ENCODE results near the gene TAP1. TPM values are rescaled to one million over a fixed set of nuclear protein-coding genes. Genes with fewer than 3 reads are reported as not detected.
"Not testable (repeated sequence)": the region's sequence is repeated elsewhere in the genome, so short reads cannot be mapped to it uniquely, and the experiment has no call there.

Gene TAP1
- total RNA-seq, 2 donors from 2014 or later, result 7.9 to 12.2 TPM

GRCh38 chr6:32815996-32816395 lies 37.5 kb downstream of the TAP1 start:
- DNase-seq (no peak), ATAC-seq (no peak)
- no peak overlapping the region for H3K27ac ChIP-seq
- WGBS, 2 donors, result 80 to 81% methylated on average over 2 of the region's 2 CpGs
- no peaks in the 10 kb centered on the region for H3K9me3 ChIP-seq
- H3K27me3 ChIP-seq, result no peaks in the 10 kb centered on the region
- TF ChIP-seq CTCF (IDR thresholded peaks at IDR 0.05) (no peak), POLR2A (IDR thresholded peaks at IDR 0.05) (no peak)
- no peaks in the 10 kb centered on the region for H3K36me3 ChIP-seq (replicated peaks in 1 of 2; ENCODE audit: insufficient read depth in 1 of 2, low read depth in 2 of 2)
- intact Hi-C loops (cut with DNase I), result no loop called here
- H3K4me1 ChIP-seq, result no peaks in the 10 kb centered on the region
- no peak overlapping the region for H3K4me3 ChIP-seq

GRCh38 chr6:32815115-32815514 lies 38.4 kb downstream of the TAP1 start:
- no peaks in the 10 kb centered on the region for H3K36me3 ChIP-seq (replicated peaks in 1 of 2; ENCODE audit: insufficient read depth in 1 of 2, low read depth in 2 of 2)
- H3K9me3 ChIP-seq, result no peaks in the 10 kb centered on the region
- ATAC-seq (peak; percentile 50), DNase-seq (peak in 1 of 4 donors; percentile 14)
- intact Hi-C loops (cut with DNase I), result no loop called here
- no peaks in the 10 kb centered on the region for H3K4me1 ChIP-seq
- H3K4me3 ChIP-seq, result no peak overlapping the region
- TF ChIP-seq CTCF (IDR thresholded peaks at IDR 0.05) (no peak), POLR2A (IDR thresholded peaks at IDR 0.05) (no peak)
- H3K27ac ChIP-seq, result no peak overlapping the region
- WGBS, 2 donors, result 67 to 71% methylated on average over 5 of the region's 5 CpGs
- no peaks in the 10 kb centered on the region for H3K27me3 ChIP-seq

- H3K27me3 ChIP-seq, result no peaks in the 10 kb centered on the region
- no peak overlapping the region for H3K4me3 ChIP-seq
- no peaks in the 10 kb centered on the region for H3K36me3 ChIP-seq (replicated peaks in 1 of 2; ENCODE audit: insufficient read depth in 1 of 2, low read depth in 2 of 2)
- DNase-seq (no peak), ATAC-seq (no peak)
- no peak for TF ChIP-seq POLR2A (IDR thresholded peaks at IDR 0.05)
- TF ChIP-seq CTCF (IDR thresholded peaks at IDR 0.05), result no peak
- H3K9me3 ChIP-seq, result no peaks in the 10 kb centered on the region
- H3K27ac ChIP-seq, result no peak overlapping the region
- intact Hi-C loops (cut with DNase I), result no loop called here
- 77 to 80% methylated on average over 2 of the region's 2 CpGs for WGBS, 2 donors
- no peaks in the 10 kb centered on the region for H3K4me1 ChIP-seq
Observed at GRCh38 chr6:32814145-32814544, 39.4 kb downstream of the TAP1 start.

GRCh38 chr6:32809171-32809570 lies 44.3 kb downstream of the TAP1 start:
- Histone ChIP-seq H3K4me3 (no peak overlapping the region), H3K9me3 (no peaks in the 10 kb centered on the region), H3K4me1 (no peaks in the 10 kb centered on the region), H3K27ac (no peak overlapping the region), H3K27me3 (no peaks in the 10 kb centered on the region), H3K36me3 (replicated peaks in 1 of 2; ENCODE audit: insufficient read depth in 1 of 2, low read depth in 2 of 2) (no peaks in the 10 kb centered on the region)
- ATAC-seq, result no peak
- WGBS, 2 donors, result 0% methylated on average over 1 of the region's 1 CpG
- intact Hi-C loops (cut with DNase I), result no loop called here
- no peak for TF ChIP-seq POLR2A (IDR thresholded peaks at IDR 0.05)
- no peak for TF ChIP-seq CTCF (IDR thresholded peaks at IDR 0.05)
- no peak for DNase-seq

GRCh38 chr6:32807020-32807580 lies 46.4 kb downstream of the TAP1 start:
- 76 to 77% methylated on average over 5 of the region's 5 CpGs for WGBS, 2 donors
- Histone ChIP-seq H3K9me3 (no peaks in the 10 kb centered on the region), H3K27ac (no peak overlapping the region), H3K36me3 (replicated peaks in 1 of 2; ENCODE audit: insufficient read depth in 1 of 2, low read depth in 2 of 2) (no peaks in the 10 kb centered on the region), H3K27me3 (no peaks in the 10 kb centered on the region), H3K4me1 (no peaks in the 10 kb centered on the region), H3K4me3 (no peak overlapping the region)
- ATAC-seq, result no peak
- no peak for DNase-seq
- intact Hi-C loops (cut with DNase I), result no loop called here
- TF ChIP-seq POLR2A (IDR thresholded peaks at IDR 0.05) (no peak), CTCF (IDR thresholded peaks at IDR 0.05) (no peak)

- H3K4me1 ChIP-seq; intact Hi-C loops (cut with DNase I); H3K27ac ChIP-seq; DNase-seq; H3K9me3 ChIP-seq; H3K36me3 ChIP-seq (replicated peaks in 1 of 2; ENCODE audit: insufficient read depth in 1 of 2, low read depth in 2 of 2); ATAC-seq; H3K4me3 ChIP-seq; H3K27me3 ChIP-seq: not testable (repeated sequence)
Observed at GRCh38 chr6:32805404-32805803, 48.1 kb downstream of the TAP1 start.
